ENCODE data around the gene SAP25. TPM values are rescaled to one million over a fixed set of nuclear protein-coding genes. Genes with fewer than 3 reads are reported as not detected.

Gene SAP25
- polyA plus RNA-seq, 1 donor: 3.5 TPM

- no peak for DNase-seq (ENCODE audit: low read depth)
These were observed 21.5 kb upstream of the SAP25 start for GRCh38 chr7:100595188-100595587.

DNA sequence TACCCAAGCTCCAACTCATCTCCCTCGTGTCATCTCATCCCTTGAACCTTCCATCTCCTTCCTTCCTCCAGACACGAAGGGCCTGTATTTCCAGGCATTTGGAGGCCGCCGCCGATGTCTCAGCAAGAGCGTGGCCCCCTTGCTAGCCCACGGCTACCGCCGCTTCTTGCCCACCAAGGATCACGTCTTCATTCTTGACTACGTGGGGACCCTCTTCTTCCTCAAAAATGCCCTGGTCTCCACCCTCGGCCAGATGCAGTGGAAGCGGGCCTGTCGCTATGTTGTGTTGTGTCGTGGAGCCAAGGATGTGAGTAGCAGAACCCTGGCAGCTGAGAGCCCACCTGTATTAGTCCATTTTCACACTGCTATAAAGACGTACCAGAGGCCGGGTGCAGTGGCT, 17.9 kb upstream of the SAP25 start:
- no peak for DNase-seq (ENCODE audit: low read depth)

GRCh38 chr7:100590077-100590737, 16.5 kb upstream of the SAP25 start:
- DNase-seq (ENCODE audit: low read depth): no peak

- no peak for DNase-seq (ENCODE audit: low read depth)
These were observed 15.7 kb upstream of the SAP25 start for GRCh38 chr7:100589341-100589947.

DNA sequence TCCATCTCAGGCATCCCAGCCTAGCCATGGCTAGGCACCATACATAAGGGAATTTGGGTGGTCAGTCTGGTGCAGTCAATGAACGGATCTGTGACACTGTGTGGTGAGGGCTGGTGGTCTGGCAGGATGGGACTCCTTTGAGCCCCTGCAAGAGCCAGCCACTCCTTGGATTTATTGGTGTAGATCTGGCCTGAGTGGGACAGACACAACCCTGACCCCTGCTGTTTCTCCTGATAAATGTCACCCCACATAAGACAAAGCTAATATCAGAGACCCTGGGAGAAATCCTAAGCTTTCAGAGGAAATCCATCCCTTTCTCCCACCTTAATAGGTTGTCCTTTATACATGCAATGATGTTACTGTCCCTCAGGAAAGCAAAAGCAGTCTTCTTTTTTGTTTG, 14.7 kb upstream of the SAP25 start:
- no peak for DNase-seq (ENCODE audit: low read depth)

- DNase-seq (ENCODE audit: low read depth): peak; percentile 99
These were observed 12.7 kb upstream of the SAP25 start, which contains the start of gene FBXO24 for GRCh38 chr7:100586266-100587025. Gene FBXO24, plus strand, starts transcription at chr7:100586328. Its CDS starts 298 bp downstream, at chr7:100586626.

- no peak for DNase-seq (ENCODE audit: low read depth)
These were observed 12.0 kb upstream of the SAP25 start, which contains the start of gene LRCH4 for GRCh38 chr7:100585511-100586265. Gene LRCH4, minus strand, starts transcription at chr7:100586129. Its CDS starts 29 bp downstream, at chr7:100586100.

DNA sequence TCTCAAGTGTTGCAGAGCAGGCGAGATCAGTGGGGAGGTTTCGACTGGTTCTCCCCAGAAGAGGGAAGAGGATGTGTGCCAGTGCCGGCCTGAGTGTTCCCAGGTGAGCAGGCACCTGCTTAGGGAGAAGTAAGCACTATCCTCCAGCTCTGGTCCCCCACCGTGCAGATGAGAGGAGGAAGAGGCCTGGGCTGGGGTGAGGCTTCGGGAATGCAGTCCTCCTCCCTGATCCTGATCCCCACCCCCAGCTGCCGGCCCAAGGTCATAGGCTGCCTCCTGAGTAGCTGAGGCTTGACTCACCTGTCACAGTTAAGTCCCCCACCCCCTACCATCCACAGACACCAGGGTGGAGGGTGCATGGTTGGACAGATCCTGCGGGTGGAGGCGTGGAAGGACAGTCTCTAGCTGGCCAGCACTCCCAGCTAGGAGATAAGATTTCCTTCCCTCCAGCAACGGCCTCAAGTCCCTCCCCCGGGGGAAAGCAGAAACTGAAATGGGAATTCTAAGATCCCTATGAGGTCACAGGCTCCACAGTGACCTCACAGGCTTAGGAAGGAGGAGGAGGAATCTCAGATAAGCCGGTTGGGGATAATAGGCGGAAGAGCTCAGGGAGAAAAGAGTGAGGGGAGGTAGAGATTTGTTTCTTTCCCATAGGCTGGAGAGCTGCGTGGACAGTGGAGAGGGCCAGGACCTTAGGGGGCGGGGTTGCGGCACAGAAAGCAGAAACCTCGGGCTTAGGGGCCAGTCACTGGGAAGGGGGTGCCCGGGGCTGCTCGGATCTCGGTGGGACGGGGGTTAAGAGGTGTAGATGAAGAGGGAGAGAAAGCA, 11.2 kb upstream of the SAP25 start:
- DNase-seq (ENCODE audit: low read depth): no peak

DNA sequence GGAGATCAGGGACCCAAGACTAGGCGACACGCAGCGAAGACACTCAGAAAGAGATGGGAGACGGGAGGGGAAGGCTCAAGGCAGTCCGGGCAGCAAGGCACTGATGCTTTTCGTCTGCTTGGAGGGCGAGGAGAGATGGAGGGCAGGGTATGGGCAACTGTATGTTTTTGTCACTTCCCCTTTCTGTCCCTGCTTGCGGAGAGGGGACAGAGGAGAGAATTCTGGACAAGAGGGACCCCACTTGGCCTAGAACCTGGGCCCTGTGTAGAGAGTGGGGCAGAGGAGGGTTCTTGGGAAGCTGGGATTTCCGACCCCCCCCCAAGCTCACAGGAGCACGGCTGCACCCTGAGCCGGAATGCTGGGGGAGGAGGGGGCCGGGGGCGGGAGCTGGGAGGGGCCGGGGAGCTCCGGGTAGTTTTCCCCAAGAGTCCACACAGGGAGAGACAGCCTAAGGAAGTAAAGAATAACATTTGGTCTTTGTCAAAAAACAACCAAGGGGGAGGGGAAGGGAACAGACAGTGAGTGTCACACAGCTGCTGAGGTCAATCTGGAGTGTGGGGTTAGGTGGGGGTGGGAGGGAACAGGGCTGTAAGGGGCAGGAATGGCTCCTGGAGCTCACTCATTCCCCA, 10.5 kb upstream of the SAP25 start:
- no peak for DNase-seq (ENCODE audit: low read depth)

DNA sequence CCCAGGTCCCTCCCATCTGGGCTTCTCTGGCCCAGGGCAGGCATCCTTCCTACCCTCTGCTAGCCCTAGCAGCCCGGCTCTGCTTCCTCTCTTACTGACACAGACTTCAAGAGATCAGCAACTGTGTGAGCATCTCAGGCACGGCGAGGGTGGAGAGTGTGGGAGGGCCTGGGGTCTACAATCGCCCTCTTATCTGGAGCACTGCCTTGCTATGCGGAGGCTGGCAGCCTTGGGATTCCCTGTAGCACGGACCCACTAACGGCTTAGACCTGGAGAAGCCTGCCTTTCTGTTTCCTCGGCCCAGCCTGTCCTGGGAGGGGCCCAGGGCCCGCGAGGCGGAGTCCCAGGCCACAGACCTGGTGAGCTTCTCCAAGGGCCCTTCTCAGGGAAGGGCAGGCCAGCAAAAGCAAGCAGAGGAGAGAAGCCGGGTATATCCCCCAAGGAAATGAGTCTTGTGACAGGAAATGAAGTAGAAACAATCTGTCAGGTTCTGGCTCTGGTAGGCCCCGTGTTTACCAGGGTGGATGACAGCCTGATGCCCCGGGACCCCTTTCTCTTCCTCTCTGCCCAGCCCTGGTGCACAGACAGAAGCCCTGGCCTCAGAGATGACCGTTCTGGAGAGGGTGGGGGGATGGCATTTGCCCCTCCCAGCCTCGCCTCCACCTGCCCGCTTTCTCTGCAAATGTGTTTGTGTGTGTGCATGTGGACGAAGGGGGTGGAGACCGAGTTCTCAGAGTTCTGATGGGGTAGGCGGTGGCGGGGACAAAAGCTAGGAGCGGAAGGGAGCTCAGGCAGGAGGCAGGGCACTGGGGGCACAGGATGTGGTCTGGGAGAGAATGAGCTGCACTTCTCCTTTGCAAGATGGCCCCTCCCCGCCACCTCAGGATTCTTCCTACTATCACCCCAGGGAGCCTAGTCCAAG, 9.7 kb upstream of the SAP25 start:
- DNase-seq (ENCODE audit: low read depth): no peak

DNA sequence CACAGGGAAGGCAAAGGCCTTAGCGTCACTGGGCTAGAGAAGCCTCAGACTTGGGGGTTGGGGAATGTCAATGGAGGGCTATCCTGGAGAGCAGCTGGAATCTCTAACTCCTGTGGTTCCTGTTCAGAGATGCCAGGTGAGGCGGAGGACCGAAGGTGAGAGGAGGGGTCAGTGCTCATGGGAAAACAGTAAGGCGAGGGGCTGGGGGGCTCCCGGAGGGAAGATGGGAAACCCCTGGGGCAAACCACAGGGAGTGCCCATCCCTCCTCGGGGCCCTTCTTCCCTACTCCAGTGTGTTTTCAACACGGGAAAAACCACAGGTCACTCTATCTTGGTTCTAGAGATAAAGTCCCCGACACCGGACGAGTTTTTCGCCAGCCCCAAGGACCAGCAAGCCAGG, 8.9 kb upstream of the SAP25 start:
- no peak for DNase-seq (ENCODE audit: low read depth)

DNA sequence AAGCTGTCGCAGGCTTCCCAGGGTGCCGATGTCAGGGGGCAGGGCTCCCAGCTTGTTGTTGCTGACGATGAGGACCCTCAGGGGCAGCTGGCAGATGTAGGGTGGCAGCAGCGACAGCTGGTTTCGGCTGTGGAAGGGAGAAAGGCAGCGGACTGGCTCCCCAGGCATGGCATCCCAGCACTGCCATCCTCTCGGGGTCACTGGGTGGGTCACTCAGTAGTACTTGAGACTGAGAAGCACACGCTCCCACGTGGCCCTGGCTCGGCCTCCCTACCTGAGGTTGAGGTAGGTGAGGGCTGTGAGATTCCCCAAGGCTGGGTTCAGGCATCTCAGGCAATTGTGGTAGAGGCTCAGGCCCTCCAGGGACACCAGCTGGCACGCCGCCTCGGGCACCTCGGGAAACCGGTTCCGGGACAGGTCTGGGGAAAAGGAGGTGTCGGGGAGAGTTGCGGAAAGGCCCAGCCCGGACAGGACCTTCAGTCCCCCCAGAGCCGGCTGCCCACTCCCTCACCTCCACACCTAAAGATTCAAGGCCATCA, 8.4 kb upstream of the SAP25 start:
- DNase-seq (ENCODE audit: low read depth): no peak

DNA sequence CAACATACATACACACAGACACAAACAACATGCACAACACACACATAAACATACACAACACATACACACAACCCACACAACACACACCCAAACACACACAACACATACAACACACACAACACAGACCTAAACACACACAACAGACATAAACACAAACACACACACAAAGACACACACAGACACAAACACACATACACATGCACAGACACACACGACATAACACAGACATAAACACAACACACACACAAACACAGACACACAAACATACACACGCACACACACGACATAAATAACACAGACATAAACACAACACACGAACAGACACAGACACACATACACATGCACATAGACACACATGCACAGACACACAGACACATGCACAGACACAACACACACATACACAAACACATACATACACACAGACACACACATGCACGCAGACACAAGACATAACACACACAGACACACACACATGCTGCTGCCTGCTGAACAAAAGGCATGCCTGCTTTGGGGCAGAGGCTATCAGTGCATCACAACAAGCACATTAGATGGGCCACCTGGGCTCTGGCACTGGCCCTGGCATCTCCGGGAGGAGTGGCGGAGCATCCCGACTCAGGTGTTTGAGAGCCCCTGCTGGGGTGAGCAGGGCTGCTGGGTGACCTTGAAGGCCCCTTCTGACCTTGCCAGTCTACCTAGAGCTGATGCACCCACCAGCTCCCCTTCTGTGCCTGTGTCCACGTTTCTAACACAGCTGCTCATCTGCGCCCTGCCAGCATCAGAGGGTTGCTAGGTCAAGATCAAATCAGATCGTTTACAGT, 7.0 kb upstream of the SAP25 start:
- no peak for DNase-seq (ENCODE audit: low read depth)

- no peak for DNase-seq (ENCODE audit: low read depth)
These were observed 4.8 kb upstream of the SAP25 start for GRCh38 chr7:100578246-100579183.

DNA sequence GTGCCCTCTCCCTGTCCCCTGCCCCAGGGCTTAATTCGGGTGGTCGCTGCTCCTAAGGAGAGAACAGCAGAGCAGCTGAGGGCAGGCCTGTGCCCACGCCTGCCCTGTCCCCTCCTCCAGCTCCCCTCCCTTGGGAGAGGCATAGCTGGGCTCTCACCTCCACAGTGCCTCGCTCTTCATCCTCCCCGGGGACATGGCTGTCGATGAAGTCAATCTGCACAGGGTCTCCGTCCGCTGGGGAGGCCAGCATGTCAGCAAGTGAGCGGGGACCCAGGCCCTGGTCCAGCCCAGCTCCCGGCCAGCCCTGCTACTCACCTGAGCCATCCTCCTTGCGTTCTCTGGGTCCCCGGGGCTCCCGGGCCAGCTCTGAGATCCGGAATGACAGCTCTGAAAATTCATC, 3.8 kb upstream of the SAP25 start:
- no peak for DNase-seq (ENCODE audit: low read depth)

DNA sequence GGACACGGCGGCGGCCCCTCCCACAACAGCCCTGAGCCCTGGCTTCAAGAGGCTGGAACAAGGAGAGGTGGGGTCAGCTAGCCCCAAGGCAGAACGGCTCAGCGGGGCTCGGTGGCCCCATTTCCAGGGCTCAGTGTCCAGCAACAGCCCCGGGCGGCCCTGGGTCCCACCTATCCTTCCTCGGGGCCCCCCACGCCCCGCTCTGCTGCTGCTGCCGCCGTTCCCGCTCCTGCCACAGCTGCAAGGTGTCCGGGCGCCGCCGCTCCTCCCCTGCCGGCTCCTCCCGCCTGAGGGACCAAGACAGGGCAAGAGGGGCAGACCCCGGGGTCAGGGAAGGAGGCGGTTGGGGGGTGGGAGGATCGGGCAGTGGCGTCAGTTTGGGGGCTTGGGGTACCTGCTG, 3.4 kb upstream of the SAP25 start:
- DNase-seq (ENCODE audit: low read depth): no peak

DNA sequence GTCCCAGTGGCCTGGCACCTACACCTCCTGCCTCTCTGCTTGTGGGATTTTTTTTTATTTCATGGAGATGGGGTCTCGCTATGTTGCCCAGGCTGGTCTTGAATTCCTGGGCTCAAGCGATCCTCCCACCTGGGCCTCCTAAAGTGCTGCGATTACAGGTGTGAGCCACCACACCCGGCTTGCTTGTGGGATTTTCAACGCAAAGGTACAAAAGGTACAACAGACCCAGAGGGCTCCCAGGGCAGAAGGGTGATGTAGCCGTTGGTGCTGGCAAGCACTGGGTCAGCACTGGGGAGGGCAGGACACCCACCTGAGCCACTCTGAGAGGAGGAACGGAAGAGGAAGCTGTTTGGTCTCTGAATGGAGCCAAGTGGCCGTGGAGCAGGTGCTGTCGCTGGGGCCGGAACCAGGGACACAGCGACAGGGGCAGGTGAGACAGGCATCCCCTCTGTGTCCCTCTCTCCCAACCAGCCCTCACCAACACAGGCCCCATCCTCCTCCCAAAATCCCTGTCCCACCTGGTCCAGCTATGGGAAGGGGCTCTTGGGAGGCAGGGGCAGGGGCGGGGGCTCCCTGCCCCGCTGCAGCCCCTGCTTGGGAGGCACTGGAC, 2.8 kb upstream of the SAP25 start:
- DNase-seq (ENCODE audit: low read depth): no peak
